ENCODE measurements around the gene FAM240B.

Gene FAM240B

GRCh38 chr9:38687389-38687842, 32.5 kb downstream of the FAM240B start:
- no peaks in the 10 kb centered on the region for H4K20me1 ChIP-seq (ENCODE audit: low read depth, low read length)
- H3K4me3 ChIP-seq (ENCODE audit: insufficient read depth, low read length, poor library complexity, severe bottlenecking): no peak overlapping the region
- H3K36me3 ChIP-seq (ENCODE audit: low read length): no peaks in the 10 kb centered on the region
- H3F3A ChIP-seq (ENCODE audit: insufficient read depth): no peaks in the 10 kb centered on the region
- H3K27ac ChIP-seq (ENCODE audit: low read depth, low read length): no peak overlapping the region
- H3K4me2 ChIP-seq (ENCODE audit: low read depth, low read length, poor library complexity, severe bottlenecking): no peak overlapping the region
- no peaks in the 10 kb centered on the region for H3K9me2 ChIP-seq (replicated peaks; ENCODE audit: insufficient read depth, low read length)
- TF ChIP-seq, protein P1, sequence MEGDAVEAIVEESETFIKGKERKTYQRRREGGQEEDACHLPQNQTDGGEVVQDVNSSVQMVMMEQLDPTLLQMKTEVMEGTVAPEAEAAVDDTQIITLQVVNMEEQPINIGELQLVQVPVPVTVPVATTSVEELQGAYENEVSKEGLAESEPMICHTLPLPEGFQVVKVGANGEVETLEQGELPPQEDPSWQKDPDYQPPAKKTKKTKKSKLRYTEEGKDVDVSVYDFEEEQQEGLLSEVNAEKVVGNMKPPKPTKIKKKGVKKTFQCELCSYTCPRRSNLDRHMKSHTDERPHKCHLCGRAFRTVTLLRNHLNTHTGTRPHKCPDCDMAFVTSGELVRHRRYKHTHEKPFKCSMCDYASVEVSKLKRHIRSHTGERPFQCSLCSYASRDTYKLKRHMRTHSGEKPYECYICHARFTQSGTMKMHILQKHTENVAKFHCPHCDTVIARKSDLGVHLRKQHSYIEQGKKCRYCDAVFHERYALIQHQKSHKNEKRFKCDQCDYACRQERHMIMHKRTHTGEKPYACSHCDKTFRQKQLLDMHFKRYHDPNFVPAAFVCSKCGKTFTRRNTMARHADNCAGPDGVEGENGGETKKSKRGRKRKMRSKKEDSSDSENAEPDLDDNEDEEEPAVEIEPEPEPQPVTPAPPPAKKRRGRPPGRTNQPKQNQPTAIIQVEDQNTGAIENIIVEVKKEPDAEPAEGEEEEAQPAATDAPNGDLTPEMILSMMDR (IDR thresholded peaks at IDR 0.05; ENCODE audit: insufficient read depth, low read length, poor library complexity, severe bottlenecking): no peak
- TF ChIP-seq EZH2phosphoT487 (conservative IDR thresholded peaks at IDR 0.05; ENCODE audit: low read length): no peak
- no peak overlapping the region for H2AFZ ChIP-seq (ENCODE audit: low read depth, low read length, severe bottlenecking)
- H3K9me3 ChIP-seq (ENCODE audit: insufficient read depth, low read length): no peaks in the 10 kb centered on the region
- H3K9ac ChIP-seq (ENCODE audit: low read length): no peak overlapping the region
- H3K79me2 ChIP-seq (ENCODE audit: insufficient read depth, low read length): no peaks in the 10 kb centered on the region
- no peaks in the 10 kb centered on the region for H3K27me3 ChIP-seq (ENCODE audit: low read length)

DNA sequence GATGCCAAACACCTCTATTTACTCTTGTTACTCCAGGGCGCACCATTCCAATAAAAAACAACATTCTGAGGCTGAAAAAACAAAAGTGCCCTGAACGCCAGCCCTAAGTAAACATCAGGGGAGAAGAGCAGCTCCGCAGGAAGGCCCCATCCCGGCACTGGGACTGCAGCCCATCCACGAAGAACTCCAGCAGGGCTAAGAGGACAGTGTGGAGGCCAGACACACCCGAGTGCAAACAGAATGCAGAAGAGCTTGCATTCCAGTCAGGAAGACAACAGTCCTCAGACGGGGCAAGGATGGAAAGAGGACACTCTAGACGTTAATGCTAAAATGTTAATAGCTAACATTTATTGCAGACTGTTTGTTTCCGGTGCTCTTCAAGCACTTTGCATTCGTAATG, 33.0 kb downstream of the FAM240B start:
- no peak overlapping the region for H2AFZ ChIP-seq (ENCODE audit: low read depth, low read length, severe bottlenecking)

GRCh38 chr9:38685535-38685934, 34.4 kb downstream of the FAM240B start:
- Histone ChIP-seq H3K79me2 (ENCODE audit: insufficient read depth, low read length) (no peaks in the 10 kb centered on the region), H3K4me2 (ENCODE audit: low read depth, low read length, poor library complexity, severe bottlenecking) (no peak overlapping the region), H3F3A (ENCODE audit: insufficient read depth) (no peaks in the 10 kb centered on the region), H3K27me3 (ENCODE audit: low read length) (no peaks in the 10 kb centered on the region), H2AFZ (ENCODE audit: low read depth, low read length, severe bottlenecking) (no peak overlapping the region), H4K20me1 (ENCODE audit: low read depth, low read length) (no peaks in the 10 kb centered on the region), H3K4me3 (ENCODE audit: insufficient read depth, low read length, poor library complexity, severe bottlenecking) (no peak overlapping the region), H3K27ac (ENCODE audit: low read depth, low read length) (no peak overlapping the region), H3K36me3 (ENCODE audit: low read length) (no peaks in the 10 kb centered on the region), H3K9me2 (replicated peaks; ENCODE audit: insufficient read depth, low read length) (no peaks in the 10 kb centered on the region), H3K9me3 (ENCODE audit: insufficient read depth, low read length) (no peaks in the 10 kb centered on the region), H3K9ac (ENCODE audit: low read length) (no peak overlapping the region)
- TF ChIP-seq, protein P1 (IDR thresholded peaks at IDR 0.05; ENCODE audit: insufficient read depth, low read length, poor library complexity, severe bottlenecking): no peak
- no peak for TF ChIP-seq EZH2phosphoT487 (conservative IDR thresholded peaks at IDR 0.05; ENCODE audit: low read length)

More for the DNA sequence above, 33.0 kb downstream of the FAM240B start:
- H3K27me3 ChIP-seq (ENCODE audit: low read length): no peaks in the 10 kb centered on the region
- H3K4me3 ChIP-seq (ENCODE audit: insufficient read depth, low read length, poor library complexity, severe bottlenecking): no peak overlapping the region
- no peak overlapping the region for H3K4me2 ChIP-seq (ENCODE audit: low read depth, low read length, poor library complexity, severe bottlenecking)
- TF ChIP-seq EZH2phosphoT487 (conservative IDR thresholded peaks at IDR 0.05; ENCODE audit: low read length): no peak
- TF ChIP-seq, protein P1 (IDR thresholded peaks at IDR 0.05; ENCODE audit: insufficient read depth, low read length, poor library complexity, severe bottlenecking): no peak
- H3K9ac ChIP-seq (ENCODE audit: low read length): no peak overlapping the region
- no peaks in the 10 kb centered on the region for H3K9me3 ChIP-seq (ENCODE audit: insufficient read depth, low read length)
- H3K27ac ChIP-seq (ENCODE audit: low read depth, low read length): no peak overlapping the region
- no peaks in the 10 kb centered on the region for H3F3A ChIP-seq (ENCODE audit: insufficient read depth)
- H3K9me2 ChIP-seq (replicated peaks; ENCODE audit: insufficient read depth, low read length): no peaks in the 10 kb centered on the region
- no peaks in the 10 kb centered on the region for H3K36me3 ChIP-seq (ENCODE audit: low read length)
- H3K79me2 ChIP-seq (ENCODE audit: insufficient read depth, low read length): no peaks in the 10 kb centered on the region
- H4K20me1 ChIP-seq (ENCODE audit: low read depth, low read length): no peaks in the 10 kb centered on the region
